ENCODE data around the gene HOMER2. TPM values are rescaled to one million over a fixed set of nuclear protein-coding genes. Genes with fewer than 3 reads are reported as not detected.
"Not testable (repeated sequence)": the region's sequence is repeated elsewhere in the genome, so short reads cannot be mapped to it uniquely, and the experiment has no call there.

HOMER2 gene
- total RNA-seq, 8 experiments from 2014 or later, result 5.7 to 34.3 (median 17.1) TPM

- 0 to 100% (median 55%) methylated on average over 1 of the region's 1 CpG; no CpG with 5 or more reads in 6 of the 10 experiments for WGBS, 10 experiments
- H3K4me1 ChIP-seq (replicated peaks in 1 of 2), result peaks cover 6 to 17% of the 10 kb centered on the region in 2 donors
- peak in 3 of 8 experiments; percentile 86 to 91 (median 89) for ATAC-seq (replicated peaks in 6 of 8)
Observed at GRCh38 chr15:82828075-82828474, 124.4 kb downstream of the HOMER2 start.

GRCh38 chr15:82823049-82823448 lies 129.5 kb downstream of the HOMER2 start:
- no peak for ATAC-seq (replicated peaks in 6 of 8)
- 78 to 100% (median 94%) methylated on average over 4 to 5 of the region's 5 CpGs for WGBS, 10 experiments
- in situ Hi-C loops (cut with MboI; ENCODE audit: low pct_unique_long_range_greater_than_20kb in 2 of 9, low sequenced_read_pairs in 9 of 9, unreplicated experiment in 9 of 9), result no loop called here

More at GRCh38 chr15:82828075-82828474, 124.4 kb downstream of the HOMER2 start:
- no peak overlapping the region for H3K4me3 ChIP-seq
- H3K27ac ChIP-seq, result no peak overlapping the region
- in situ Hi-C loops (cut with MboI; ENCODE audit: low pct_unique_long_range_greater_than_20kb in 2 of 9, low sequenced_read_pairs in 9 of 9, unreplicated experiment in 9 of 9), result no loop called here

GRCh38 chr15:82821851-82822250 lies 130.7 kb downstream of the HOMER2 start:
- H3K27ac ChIP-seq; ATAC-seq (replicated peaks in 6 of 8); H3K4me3 ChIP-seq; in situ Hi-C loops (cut with MboI; ENCODE audit: low pct_unique_long_range_greater_than_20kb in 2 of 9, low sequenced_read_pairs in 9 of 9, unreplicated experiment in 9 of 9); H3K4me1 ChIP-seq (replicated peaks in 1 of 2): not testable (repeated sequence)

More at GRCh38 chr15:82823049-82823448, 129.5 kb downstream of the HOMER2 start:
- H3K27ac ChIP-seq, result no peak overlapping the region
- H3K4me1 ChIP-seq (replicated peaks in 1 of 2), result no peaks in the 10 kb centered on the region
- no peak overlapping the region for H3K4me3 ChIP-seq

GRCh38 chr15:82821396-82821795 lies 131.1 kb downstream of the HOMER2 start:
- H3K4me1 ChIP-seq (replicated peaks in 1 of 2); H3K4me3 ChIP-seq; in situ Hi-C loops (cut with MboI; ENCODE audit: low pct_unique_long_range_greater_than_20kb in 2 of 9, low sequenced_read_pairs in 9 of 9, unreplicated experiment in 9 of 9); H3K27ac ChIP-seq; ATAC-seq (replicated peaks in 6 of 8): not testable (repeated sequence)
- WGBS, 10 experiments, result 59 to 100% (median 90%) methylated on average over 2 to 3 of the region's 3 CpGs

DNA sequence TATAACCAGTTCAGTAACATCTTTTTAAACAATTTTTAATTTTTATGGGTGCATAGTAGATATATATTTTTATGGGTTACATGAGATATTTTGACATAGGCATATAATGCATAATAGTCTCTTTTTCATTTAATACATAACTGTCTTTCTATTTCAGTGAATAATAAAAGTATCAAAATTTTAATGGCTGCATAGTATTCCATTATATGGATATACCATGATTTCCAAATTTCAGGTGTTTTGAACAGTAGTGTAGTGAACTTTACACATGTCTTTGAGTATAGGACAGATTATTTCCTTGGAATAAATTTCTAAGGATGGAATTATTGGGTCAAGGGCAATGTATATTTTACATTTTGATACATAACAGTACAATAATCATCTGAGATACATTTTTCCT lies 132.4 kb downstream of the HOMER2 start:
- no peak overlapping the region for H3K27ac ChIP-seq
- H3K4me1 ChIP-seq (replicated peaks in 1 of 2), result no peaks in the 10 kb centered on the region
- in situ Hi-C loops (cut with MboI; ENCODE audit: low pct_unique_long_range_greater_than_20kb in 2 of 9, low sequenced_read_pairs in 9 of 9, unreplicated experiment in 9 of 9), result no loop called here
- no peak for ATAC-seq (replicated peaks in 6 of 8)
- no peak overlapping the region for H3K4me3 ChIP-seq

DNA sequence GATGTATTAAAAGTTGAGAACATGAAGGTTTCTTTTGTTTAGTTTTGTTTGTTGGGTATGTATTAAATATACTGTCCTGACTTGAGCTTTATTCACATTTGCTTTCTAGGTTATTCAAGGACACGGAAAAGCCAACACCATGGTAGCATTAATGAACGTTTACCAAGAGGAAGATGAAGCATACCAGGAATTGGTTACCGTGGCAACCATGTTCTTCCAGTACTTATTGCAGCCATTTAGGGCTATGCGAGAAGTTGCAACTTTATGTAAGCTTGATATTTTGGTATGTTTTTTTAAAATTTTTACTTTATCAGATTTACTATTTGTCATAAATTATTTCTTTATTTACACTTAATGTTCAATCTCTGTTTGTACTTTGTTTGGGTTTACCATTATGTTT lies 139.5 kb downstream of the HOMER2 start:
- 71 to 94% (median 83%) methylated on average over 1 to 4 of the region's 4 CpGs; no CpG with 5 or more reads in 1 of the 10 experiments for WGBS, 10 experiments
- in situ Hi-C loops (cut with MboI; ENCODE audit: low pct_unique_long_range_greater_than_20kb in 2 of 9, low sequenced_read_pairs in 9 of 9, unreplicated experiment in 9 of 9), result no loop called here
- Histone ChIP-seq H3K4me1 (replicated peaks in 1 of 2) (peaks cover 0 to 12% of the 10 kb centered on the region in 2 donors), H3K27ac (no peak overlapping the region), H3K4me3 (no peak overlapping the region)
- ATAC-seq (replicated peaks in 6 of 8), result no peak

DNA sequence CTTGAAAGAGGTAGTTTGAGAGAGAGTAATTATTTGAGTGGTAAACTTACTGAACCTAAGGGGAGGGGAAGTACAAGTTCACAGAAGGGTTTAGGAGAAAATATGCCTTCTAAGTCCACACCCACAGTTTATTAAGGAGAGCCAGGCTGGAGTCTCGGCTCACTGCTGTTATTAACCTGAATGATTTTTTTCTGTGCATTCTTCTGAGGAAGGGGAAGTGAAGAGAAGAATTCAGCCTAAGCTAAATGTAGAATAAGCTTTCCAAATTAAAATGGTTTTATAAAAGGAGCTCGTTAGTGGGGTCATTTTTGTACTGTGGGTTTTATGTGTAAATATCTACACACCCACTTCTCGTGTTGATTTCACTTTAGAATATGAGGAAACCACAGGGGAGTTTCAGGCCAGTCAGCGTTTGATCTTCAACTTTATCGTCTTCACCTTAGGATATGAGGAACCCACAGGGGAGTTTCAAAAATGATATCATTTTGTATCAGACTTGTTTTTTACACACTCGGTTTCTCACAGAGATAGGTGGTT lies 141.6 kb downstream of the HOMER2 start:
- H3K27ac ChIP-seq, result no peak overlapping the region
- in situ Hi-C loops (cut with MboI; ENCODE audit: low pct_unique_long_range_greater_than_20kb in 2 of 9, low sequenced_read_pairs in 9 of 9, unreplicated experiment in 9 of 9), result no loop called here

GRCh38 chr15:82810061-82810889 lies 142.2 kb downstream of the HOMER2 start:
- in situ Hi-C loops (cut with MboI; ENCODE audit: low pct_unique_long_range_greater_than_20kb in 2 of 9, low sequenced_read_pairs in 9 of 9, unreplicated experiment in 9 of 9), result no loop called here
- WGBS, 10 experiments, result 0 to 8% (median 1%) methylated on average over 1 to 11 of the region's 81 CpGs
- Histone ChIP-seq H3K27ac (peak overlapping the region; percentile 67 to 93), H3K4me3 (peak overlapping the region; percentile 71 to 86 (median 80)), H3K4me1 (replicated peaks in 1 of 2) (peaks cover 0 to 12% of the 10 kb centered on the region in 2 donors)
- peak in 3 of 8 experiments; percentile 45 to 58 (median 49) for ATAC-seq (replicated peaks in 6 of 8)

More for the DNA sequence above, 141.6 kb downstream of the HOMER2 start:
- 0 to 18% (median 6%) methylated on average over 2 to 6 of the region's 6 CpGs for WGBS, 10 experiments
- Histone ChIP-seq H3K4me3 (peak overlapping the region; percentile 71 to 86 (median 80)), H3K4me1 (replicated peaks in 1 of 2) (peaks cover 0 to 12% of the 10 kb centered on the region in 2 donors)
- ATAC-seq (replicated peaks in 6 of 8), result no peak

DNA sequence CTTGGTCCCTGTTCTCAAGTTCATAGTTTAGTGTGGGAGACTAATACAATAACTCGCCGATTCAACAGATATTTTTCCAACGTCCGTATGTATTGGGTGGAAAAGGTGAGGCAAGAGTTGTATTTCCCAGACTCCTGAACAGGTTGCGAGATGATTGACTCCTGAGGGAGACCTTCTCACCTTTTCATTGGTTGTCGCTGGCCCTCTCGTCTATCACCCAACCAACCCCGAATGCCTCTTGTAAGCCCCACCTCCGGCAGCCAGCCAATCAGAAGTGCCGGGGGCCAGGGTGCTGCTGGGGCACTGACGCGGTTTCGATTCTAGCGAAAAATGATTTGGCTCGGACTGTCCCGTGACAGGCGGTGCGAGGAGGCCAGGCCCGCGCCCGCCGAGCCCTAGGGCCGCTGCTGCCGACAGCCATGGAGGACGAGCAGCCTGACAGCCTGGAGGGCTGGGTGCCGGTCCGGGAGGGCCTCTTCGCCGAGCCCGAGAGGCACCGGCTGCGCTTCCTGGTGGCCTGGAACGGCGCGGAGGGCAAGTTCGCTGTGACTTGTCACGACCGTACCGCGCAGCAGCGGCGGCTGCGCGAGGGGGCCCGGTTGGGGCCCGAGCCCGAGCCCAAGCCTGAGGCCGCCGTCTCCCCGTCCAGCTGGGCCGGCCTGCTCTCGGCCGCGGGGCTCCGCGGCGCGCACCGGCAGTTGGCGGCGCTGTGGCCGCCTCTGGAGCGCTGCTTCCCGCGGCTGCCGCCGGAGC lies 143.0 kb downstream of the HOMER2 start, which contains the start of gene WHAMM:
WHAMM (plus strand) TSS at position 321 of the 753 bp plus-strand sequence; CDS start at position 420, 99 bp downstream.
- peak within 1 kb of the TSS; percentile 67 to 93 for H3K27ac ChIP-seq
- peak within 1 kb of the TSS; percentile 71 to 86 (median 80) for H3K4me3 ChIP-seq
- peak; percentile 88 to 97 (median 96) for ATAC-seq (replicated peaks in 6 of 8)
- H3K4me1 ChIP-seq (replicated peaks in 1 of 2), result peaks cover 0 to 12% of the 10 kb centered on the region in 2 donors
- in situ Hi-C loops (cut with MboI; ENCODE audit: low pct_unique_long_range_greater_than_20kb in 2 of 9, low sequenced_read_pairs in 9 of 9, unreplicated experiment in 9 of 9), result no loop called here
- WGBS, 10 experiments, result 0 to 2% (median 0%) methylated on average over 3 to 13 of the region's 67 CpGs; no CpG with 5 or more reads in 4 of the 10 experiments

GRCh38 chr15:82808634-82809041 lies 143.9 kb downstream of the HOMER2 start:
- in situ Hi-C loops (cut with MboI; ENCODE audit: low pct_unique_long_range_greater_than_20kb in 2 of 9, low sequenced_read_pairs in 9 of 9, unreplicated experiment in 9 of 9), result no loop called here
- H3K4me3 ChIP-seq, result no peak overlapping the region

GRCh38 chr15:82807920-82808633 lies 144.4 kb downstream of the HOMER2 start:
- H3K27ac ChIP-seq, result no peak overlapping the region
- in situ Hi-C loops (cut with MboI; ENCODE audit: low pct_unique_long_range_greater_than_20kb in 2 of 9, low sequenced_read_pairs in 9 of 9, unreplicated experiment in 9 of 9), result no loop called here
- WGBS, 10 experiments, result 62 to 100% (median 90%) methylated on average over 4 to 10 of the region's 11 CpGs
- peaks cover 0 to 12% of the 10 kb centered on the region in 2 donors for H3K4me1 ChIP-seq (replicated peaks in 1 of 2)
- no peak for ATAC-seq (replicated peaks in 6 of 8)
- H3K4me3 ChIP-seq, result no peak overlapping the region

More at GRCh38 chr15:82808634-82809041, 143.9 kb downstream of the HOMER2 start:
- Histone ChIP-seq H3K4me1 (replicated peaks in 1 of 2) (peaks cover 0 to 12% of the 10 kb centered on the region in 2 donors), H3K27ac (no peak overlapping the region)
- 37 to 89% (median 78%) methylated on average over 1 to 8 of the region's 9 CpGs for WGBS, 10 experiments
- no peak for ATAC-seq (replicated peaks in 6 of 8)

- peaks cover 0 to 3% of the 10 kb centered on the region in 2 donors for H3K4me1 ChIP-seq (replicated peaks in 1 of 2)
- in situ Hi-C loops (cut with MboI; ENCODE audit: low pct_unique_long_range_greater_than_20kb in 2 of 9, low sequenced_read_pairs in 9 of 9, unreplicated experiment in 9 of 9), result no loop called here
- no peak within 1 kb of the TSS for H3K27ac ChIP-seq
- WGBS, 10 experiments, result 0 to 80% (median 65%) methylated on average over 1 to 2 of the region's 2 CpGs; no CpG with 5 or more reads in 5 of the 10 experiments
- no peak for ATAC-seq (replicated peaks in 6 of 8)
- H3K4me3 ChIP-seq, result no peak within 1 kb of the TSS
Observed at GRCh38 chr15:82805994-82806406, 146.5 kb downstream of the HOMER2 start, which contains the start of gene FSD2. TSS of gene FSD2 (minus strand) at chr15:82806069. CDS start at chr15:82787390, 18,679 bp downstream.
